NCI-H345 (cell line): ENCODE measurements around the gene PCGF6.
"Not testable (repeated sequence)": the region's sequence is repeated elsewhere in the genome, so short reads cannot be mapped to it uniquely, and the experiment has no call there.

Experiments
- DNase-seq: peaks from one replicate; lab custom pipeline; 2025; lab: John Stamatoyannopoulos, UW

Gene PCGF6, protein sequence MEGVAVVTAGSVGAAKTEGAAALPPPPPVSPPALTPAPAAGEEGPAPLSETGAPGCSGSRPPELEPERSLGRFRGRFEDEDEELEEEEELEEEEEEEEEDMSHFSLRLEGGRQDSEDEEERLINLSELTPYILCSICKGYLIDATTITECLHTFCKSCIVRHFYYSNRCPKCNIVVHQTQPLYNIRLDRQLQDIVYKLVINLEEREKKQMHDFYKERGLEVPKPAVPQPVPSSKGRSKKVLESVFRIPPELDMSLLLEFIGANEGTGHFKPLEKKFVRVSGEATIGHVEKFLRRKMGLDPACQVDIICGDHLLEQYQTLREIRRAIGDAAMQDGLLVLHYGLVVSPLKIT

DNA sequence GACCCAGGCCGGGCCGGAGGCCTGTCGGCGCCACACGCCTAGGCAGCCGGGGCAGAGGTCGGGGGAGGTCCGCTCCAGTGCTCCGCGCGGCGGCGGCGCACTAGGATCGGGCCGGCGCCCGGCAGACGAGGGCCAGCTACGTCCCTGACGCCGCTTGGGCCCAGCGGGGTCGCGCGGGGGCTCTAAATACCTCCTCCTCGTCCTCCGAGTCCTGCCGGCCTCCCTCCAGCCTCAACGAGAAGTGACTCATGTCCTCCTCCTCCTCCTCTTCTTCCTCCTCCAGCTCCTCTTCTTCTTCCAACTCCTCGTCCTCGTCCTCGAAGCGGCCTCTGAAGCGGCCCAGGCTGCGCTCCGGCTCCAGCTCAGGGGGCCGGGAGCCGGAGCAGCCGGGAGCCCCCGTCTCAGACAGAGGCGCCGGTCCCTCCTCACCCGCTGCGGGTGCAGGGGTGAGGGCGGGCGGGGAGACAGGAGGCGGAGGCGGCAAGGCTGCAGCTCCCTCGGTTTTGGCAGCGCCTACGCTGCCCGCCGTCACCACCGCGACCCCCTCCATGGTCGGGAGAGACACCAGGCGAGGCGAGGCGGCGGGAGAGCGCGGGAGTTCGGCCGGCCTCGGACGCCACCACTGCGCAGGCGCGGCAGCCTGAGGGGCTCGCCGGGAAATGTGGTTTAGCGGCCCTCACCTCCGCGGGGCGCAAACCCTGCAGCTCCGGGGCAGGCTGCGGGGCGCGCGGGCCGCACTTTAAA is at the start of gene PCGF6:
Gene PCGF6, minus strand, starts transcription at position 624 of the 744 bp plus-strand sequence. Its CDS starts 74 bp downstream, at position 550.
- DNase-seq: peak; percentile 77

DNA sequence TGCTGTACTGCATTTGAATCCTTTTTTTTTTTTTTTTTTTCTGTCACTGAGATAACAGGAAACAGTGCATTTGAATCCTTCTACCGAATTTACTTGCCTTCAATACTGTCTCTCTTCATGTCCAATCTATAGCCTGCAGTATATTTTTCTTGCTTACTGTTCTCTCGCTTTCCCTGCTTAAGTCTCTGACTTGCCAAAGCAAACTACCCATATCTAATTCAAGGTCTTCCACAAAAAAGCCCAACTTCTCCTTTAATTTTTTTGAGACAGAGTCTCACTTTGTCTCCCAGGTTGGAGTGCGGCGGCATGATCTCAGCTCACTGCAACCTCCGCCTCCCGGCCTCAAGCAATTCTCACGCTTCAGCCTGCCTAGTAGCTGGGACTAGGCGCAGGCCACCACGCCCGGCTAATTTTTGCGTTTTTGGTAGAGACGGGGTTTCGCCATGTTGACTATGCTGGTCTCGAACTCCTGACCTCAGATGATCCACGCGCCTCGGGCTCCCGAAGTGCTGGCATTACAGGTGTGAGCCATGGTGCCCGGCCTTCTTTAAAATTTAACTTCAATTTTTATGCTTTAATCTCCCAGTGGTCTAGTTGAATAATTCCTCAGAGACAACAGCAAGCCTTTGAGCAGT is 46.4 kb upstream of the PCGF6 start:
- no peak for DNase-seq

DNA sequence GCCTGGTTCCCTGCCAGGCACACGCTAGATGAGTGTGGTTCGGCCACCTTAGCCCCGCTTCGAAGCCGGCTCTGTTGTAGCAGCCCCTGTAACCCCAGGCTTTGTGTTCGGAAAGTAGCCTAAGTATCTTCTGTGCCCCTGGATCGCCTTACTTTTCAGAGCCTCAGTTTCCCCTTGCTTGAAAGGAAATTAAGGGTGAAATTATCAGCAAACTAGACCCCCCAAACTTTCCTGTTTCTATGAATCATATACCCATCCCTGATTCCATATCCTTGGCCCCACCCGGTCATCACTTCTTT is 45.8 kb upstream of the PCGF6 start:
- DNase-seq: no peak

DNA sequence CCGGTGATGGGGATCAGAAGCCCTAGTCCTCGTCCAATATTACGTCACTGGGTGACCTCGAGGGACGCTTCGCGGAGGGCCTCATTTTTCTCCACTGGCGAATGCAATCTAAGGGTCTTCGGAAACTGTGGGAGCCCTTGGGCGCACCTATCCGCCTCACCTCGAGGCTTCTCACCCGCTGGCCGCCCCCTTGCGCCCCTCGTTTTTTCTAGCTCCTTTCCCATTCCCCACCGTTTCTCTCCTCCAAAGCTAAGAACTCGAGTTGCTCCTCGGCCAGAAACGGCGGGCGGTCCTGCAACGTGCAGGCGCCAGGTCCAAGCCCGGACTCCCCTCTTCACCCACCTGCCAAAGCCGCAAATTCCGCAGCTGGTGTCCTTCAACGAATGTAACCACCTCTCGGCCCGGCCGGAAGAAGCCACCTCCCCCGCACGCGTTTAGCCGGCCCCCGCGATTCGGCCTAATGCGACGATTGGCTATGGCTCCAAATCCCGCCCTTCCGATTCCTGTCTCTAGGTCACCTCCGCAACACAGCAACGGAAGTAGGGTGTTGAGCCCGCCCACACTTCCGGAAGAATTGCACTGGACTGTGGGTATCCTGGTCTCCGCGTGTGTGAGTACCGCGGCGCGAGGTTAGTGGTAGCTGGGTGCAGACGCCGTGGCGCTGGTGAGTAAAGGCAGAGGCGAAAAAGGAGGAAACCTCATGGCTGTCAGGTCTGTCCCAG is 45.3 kb upstream of the PCGF6 start, which contains the start of the genes ATP5MK and PDCD11:
Gene ATP5MK, minus strand, starts transcription at position 409 of the 722 bp plus-strand sequence. CDS start 4,018 bp downstream, outside the sequence.
Gene PDCD11, plus strand, starts transcription at position 560 of the 722 bp plus-strand sequence. CDS start 1,801 bp downstream, outside the sequence.
- DNase-seq: peak; percentile 96

DNA sequence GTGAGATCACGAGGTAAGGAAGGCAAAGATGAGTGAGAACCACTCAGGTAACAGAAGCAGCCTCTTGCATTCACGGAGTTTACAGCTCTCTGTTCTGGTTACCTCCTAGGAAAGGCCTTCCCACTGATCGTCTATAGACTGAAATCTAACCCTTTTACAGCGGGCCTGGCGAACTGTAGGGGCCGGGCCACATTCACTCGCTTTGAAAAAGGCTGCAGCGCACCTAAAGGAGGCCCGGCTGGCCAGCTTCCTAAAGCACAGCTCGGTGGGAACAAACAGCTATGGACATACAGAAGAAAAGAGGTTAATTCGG is 44.8 kb upstream of the PCGF6 start:
- no peak for DNase-seq

DNA sequence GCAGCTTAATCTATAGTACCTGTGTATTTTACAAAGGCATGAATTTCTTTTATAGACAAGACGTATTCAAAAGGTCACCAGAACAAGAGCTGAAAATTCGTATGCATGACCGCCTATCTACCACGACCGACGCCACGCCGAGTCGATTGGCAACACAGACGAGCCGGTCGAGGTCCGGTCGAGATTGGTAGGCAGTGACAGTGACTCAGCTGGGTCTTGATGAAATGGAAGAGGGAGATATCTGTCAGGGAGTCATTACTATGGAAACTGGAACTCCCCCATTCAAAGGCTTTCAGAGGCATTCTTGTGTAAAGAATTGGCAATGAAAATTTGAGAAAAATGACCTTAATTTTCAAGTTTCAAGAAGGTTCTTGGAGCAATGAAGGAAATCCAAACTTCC is 43.2 kb upstream of the PCGF6 start:
- no peak for DNase-seq

DNA sequence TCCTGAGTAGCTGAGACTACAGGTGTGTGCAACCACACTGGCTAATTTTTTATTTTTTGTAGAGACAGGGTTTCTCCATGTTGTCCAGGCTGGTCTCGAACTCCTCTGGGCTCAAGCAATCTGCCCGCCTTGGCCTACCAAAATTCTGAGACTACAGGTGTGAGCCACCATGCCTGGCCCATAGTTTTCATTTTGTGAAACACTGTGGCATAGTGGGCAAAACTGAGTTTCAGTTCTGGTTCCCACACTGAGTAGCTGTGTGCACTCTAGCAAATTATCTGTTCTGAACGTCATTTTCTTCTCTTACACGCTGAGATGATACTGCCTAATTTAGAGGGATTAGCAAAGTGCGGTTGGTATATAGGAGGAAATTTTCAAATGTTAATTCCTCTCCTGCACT is 31.8 kb upstream of the PCGF6 start:
- DNase-seq: no peak

DNA sequence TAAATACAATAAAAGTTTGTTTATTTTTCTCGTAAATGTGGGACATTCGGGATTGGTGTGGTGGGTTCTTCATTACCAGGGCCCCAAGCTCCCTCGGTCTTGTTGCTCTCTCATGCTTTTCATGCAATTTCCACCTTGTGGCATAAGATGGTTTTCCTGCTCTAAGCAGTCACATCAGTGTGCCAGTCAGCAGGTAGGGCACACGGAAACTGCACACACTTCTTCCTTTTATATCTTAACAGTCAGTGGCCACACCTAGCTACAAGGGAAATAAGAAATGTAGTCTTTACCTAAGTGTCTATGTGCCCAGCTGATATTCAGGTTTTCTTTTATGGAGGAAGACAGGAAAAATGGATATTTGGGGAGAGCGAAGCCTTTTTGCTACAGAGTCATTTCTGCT is 23.3 kb upstream of the PCGF6 start:
- DNase-seq: no peak

DNA sequence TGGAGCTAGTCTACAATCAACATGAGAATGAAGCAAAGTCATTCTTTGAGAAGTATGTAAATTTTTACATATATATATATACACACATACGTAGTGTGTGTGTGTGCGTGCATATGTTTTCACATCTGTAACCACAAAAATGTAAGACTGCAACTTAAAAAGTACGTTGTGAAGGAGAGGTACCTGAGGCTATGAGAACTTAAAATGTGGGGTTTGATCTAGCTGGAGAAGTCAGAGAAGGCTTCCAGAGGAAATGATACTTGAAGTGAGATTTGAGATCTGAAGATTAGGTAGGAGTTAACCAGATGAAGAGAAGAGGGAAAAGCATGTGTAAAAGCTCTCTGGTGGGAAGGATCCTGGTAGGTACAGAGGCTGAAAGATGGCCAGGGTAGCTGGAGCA is 22.6 kb upstream of the PCGF6 start:
- DNase-seq: no peak

DNA sequence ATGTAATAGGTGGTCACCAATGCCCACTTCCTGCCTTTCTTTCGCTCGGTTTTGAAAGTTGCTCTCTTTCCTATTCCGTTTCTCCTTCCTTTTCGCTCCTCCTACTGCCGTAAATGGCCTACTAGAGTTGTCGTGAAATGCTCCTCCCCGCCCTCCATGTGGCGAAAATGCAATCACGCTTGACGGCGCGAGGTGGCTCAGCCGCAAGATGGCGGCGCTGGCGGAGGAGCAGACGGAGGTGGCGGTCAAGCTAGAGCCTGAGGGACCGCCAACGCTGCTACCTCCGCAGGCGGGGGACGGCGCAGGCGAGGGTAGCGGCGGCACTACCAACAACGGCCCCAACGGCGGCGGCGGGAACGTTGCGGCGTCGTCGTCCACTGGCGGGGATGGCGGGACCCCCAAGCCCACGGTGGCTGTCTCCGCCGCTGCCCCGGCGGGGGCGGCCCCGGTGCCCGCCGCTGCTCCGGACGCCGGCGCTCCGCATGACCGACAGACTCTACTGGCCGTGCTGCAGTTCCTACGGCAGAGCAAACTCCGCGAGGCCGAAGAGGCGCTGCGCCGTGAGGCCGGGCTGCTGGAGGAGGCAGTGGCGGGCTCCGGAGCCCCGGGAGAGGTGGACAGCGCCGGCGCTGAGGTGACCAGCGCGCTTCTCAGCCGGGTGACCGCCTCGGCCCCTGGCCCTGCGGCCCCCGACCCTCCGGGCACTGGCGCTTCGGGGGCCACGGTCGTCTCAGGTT is 17.0 kb upstream of the PCGF6 start, which contains the start of gene TAF5:
Gene TAF5, plus strand, starts transcription at position 195 of the 737 bp plus-strand sequence. Its CDS starts 14 bp downstream, at position 209.
- DNase-seq: peak; percentile 93

DNA sequence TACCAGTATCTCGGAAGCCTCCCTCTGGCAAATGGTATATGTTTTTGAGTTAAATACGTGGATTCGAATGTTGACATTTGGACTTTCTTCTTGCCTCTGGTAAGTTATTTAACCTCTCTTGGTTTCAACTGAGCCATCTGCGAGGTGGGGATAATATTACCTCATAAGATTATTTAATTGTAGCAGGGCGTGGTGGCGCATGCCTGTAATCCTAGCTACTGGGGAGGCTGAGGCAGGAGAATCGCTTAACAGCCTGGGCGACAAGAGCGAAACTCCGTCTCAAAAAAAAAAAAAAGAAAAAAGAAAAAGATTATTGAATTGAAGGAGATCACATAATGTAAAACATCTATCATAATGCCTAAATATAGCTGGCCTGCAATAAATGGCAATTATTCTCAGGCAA is 16.4 kb upstream of the PCGF6 start:
- no peak for DNase-seq

DNA sequence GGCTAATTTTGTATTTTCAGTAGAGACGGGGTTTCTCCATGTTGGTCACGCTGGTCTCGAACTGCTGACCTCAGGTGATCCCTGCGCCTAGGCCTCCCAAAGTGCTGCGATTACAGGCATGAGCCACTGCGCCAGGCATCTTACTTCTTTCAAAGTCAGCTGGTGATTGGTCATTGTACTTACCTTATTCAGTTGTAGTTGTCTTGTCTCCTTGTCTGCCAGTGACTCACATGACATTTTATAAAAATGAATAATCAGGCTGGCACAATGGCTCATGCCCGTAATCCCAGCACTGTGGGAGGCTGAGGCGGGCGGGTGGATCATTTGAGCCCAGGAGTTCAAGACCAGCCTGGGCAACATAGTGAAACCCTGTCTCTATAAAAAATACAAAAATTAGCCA is 9.9 kb upstream of the PCGF6 start:
- not testable (repeated sequence) for DNase-seq

DNA sequence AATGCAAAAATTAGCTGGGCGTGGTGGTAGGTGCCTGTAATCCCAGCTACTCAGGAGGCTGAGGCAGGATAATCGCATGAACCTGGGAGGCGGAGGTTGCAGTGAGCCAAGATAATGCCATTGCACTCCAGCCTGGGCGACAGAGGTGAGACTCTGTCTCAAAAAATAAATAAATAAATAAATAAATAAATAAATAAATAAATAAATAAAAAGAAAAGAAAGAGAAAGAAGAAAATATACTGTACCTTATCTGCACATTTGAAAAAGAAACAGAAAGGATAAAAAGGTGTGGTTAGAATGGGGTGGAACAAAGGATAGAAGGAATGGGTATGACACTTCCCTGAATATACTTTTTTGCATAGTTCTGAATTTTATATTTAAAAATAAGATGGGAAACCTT is 8.6 kb upstream of the PCGF6 start:
- not testable (repeated sequence) for DNase-seq

DNA sequence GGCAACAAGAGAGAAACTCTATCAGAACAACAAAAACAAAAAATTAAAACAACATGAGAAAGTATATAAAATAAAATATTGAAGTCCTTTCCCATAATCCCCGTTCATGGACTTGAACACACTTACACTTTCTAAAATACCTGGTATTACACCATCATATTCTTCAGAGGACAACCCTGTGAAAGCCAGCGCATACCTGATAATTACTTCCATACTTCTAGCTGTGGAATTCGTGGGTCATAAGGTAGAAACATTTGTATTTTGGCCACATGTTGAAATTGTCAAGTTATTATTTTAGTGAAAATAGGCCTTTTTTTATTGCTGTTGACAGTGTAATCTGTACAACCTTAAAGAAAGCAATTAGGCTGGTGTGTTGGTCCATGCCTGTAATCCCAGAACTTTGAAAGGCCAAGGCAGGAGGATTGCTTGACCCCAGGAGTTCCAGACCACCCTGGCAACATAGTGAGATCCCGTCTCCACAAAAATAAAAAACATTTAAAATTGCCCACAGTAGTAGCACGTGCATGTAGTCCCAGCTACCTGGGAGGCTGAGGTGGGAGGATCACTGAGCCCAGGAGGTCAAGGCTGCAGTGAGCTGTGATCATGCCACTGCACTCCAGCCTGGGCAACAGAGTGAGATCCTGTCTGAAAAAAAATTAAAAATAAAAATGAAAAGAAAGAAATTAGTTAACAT is 5.1 kb upstream of the PCGF6 start:
- no peak for DNase-seq

DNA sequence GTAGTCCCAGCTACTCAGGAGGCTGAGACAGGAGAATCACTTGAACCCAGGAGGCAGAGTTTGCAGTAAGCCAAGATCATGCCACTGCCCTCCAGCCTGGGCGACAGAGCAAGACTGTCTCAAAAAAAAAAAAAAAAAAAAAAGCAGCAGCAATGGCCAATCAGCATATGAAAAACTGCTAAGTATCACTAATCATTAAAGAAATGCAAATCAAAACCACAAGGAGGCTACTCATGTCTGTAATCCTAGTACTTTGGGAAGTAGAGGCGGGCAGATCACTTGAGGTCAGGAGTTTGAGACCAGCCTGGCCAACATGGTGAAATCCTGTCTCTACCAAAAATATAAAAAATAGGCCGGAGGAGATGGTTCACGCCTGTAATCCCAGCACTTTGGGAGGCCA is 3.6 kb upstream of the PCGF6 start:
- DNase-seq: not testable (repeated sequence)

DNA sequence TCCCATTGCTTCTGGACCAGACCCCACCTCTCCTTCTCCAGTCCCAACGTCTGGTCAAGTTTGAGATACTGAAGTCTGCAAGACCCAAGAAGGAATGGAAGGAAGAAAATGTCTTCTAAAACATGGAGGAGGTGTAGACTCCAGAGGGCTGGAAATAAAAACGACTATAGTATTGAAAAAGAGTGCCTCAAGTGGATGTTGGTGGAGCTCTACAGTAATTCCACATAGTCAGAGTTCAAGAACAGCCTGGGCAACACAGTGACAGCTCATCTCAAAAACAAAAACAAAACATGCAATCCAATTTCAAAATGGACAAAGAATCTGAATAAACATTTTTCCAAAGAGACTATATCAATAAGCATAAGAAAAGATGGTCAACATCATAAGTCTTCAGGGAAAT is 2.3 kb upstream of the PCGF6 start:
- no peak for DNase-seq

DNA sequence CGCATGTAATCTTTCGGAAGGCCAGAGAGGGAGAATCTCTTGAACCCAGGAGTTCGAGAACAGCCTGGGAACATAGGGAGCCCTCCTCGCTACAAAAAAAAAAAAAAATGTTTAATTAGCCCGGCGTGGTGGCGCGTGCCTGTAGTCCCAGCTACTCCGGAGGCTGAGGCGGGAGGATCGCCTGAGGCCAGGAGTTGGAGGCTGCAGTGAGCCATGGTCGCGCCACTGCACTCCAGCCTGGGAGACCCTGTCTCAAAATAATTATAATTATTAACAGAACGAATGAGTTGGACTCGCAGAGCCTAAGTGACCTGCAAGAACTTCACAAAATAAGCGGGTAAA is 794 bp downstream of the PCGF6 start:
- DNase-seq: no peak

DNA sequence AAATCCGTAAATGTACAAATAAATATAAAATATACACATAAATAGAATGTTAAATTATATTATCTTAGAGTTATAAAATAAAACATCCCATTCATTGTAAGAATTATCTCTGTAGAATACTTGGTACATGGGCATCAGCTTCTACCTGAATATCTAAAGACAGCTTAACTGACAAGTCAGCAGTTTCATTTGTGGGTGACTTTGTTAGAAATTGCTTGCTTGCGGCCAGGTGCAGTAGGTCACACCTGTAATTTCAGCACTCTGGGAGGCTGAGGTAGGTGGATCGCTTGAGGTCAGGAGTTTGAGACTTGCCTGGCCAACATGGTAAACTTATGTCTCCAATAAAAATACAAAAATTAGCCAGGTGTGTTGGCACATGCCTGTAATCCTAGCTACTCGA is 14.6 kb downstream of the PCGF6 start:
- DNase-seq: no peak

DNA sequence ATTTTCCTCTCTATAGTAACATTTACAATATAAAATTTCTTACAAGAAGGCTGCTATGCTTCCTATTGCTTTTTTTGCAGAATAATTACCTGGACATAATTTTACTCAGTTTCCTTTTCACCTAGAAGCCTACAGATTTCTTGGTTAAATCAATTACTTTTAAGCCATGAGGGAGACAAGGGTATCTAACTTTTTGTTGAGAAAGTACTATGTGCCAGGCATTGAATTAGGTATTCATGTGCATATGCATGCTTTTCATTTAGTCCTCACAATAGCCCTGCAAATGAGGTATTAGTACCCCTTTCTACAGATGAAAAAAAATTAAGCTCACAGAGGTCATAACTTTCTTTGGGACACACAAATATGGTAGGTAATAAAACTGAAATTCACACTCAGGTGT is 16.4 kb downstream of the PCGF6 start:
- no peak for DNase-seq

DNA sequence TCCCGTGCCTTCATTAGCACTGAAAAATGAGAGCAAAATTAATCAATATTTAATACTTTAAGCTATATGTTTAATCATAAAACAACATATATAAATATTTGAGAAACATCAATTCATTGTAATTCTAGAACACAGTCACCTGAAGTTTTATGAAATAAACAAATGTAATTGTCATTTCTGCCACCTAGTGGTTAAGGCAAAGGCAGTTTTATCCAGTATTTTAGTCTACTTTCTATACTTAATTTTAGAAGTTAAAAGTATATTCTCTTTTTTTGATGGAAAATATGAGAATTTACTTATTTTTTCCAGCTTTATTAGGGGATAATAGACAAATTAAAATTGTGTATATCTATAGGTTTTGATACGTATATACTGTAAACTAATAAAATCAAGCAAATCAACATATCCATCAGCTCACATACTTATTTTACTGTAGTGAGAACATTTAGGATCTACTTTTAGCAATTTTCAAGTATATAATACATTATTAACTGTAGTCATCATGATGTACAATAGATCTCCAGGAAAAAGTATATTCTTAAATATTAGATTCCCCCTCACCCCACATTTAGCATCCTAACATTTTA is 16.9 kb downstream of the PCGF6 start:
- peak; percentile 6 for DNase-seq

DNA sequence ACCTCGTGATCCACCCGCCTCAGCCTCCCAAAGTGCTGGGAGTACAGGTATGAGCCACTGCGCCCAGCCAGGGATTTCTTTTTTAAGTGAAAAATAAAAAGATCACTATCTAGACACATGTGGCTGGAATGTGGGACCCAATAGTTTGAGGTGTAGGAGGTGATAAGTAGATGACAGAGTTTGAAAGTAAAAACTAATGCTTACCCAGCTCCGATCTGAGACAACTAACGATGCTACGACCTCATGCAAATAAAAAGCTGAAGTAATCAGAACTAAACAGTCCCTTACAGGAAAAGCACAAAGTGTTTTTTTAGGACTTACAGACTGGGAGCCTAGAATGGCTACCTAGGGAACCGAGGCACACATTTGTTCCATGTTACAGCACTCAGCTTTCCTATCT is 23.0 kb downstream of the PCGF6 start:
- DNase-seq: no peak
